GM12878 (cell line): ENCODE measurements around the gene UBXN11. TPM values are rescaled to one million over a fixed set of nuclear protein-coding genes. Genes with fewer than 3 reads are reported as not detected.

ENCODE experiments used
- BCL11A ChIP-seq: IDR thresholded peaks from 2 replicates; pipeline ENCODE4 v1.6.1; 2011; ENCODE audit warnings: low read depth, low read length
- CEBPZ ChIP-seq: fragments of 150-350 bp; IDR thresholded peaks from 2 replicates; pipeline ENCODE4 v1.6.1; 2016; ENCODE audit warnings: low read depth, low read length
- CHD2 ChIP-seq: IDR thresholded peaks from 2 replicates; pipeline ENCODE4 v1.6.1; 2011; ENCODE audit warnings: low read depth, low read length, improper control_type of control experiment, borderline replicate concordance
- DPF2 ChIP-seq: fragments of 450-650 bp; IDR thresholded peaks from 2 replicates; pipeline ENCODE4 v1.6.1; 2017; ENCODE audit warnings: mild to moderate bottlenecking
- LARP7 ChIP-seq: fragments of 450-650 bp; IDR thresholded peaks from 2 replicates; pipeline ENCODE4 v1.6.1; 2017; ENCODE audit warnings: mild to moderate bottlenecking
- NFYB ChIP-seq: IDR thresholded peaks from 2 replicates; pipeline ENCODE4 v1.6.1; 2011; ENCODE audit warnings: low read depth, mild to moderate bottlenecking, low read length, improper control_type of control experiment, moderate library complexity; ENCODE audit not compliant: insufficient read depth
- NRF1 ChIP-seq: conservative IDR thresholded peaks from 2 replicates; pipeline ENCODE4 v1.6.1; 2011; ENCODE audit warnings: mild to moderate bottlenecking, low read depth, low read length, improper control_type of control experiment
- PKNOX1 ChIP-seq: fragments of 450-650 bp; IDR thresholded peaks from 2 replicates; pipeline ENCODE4 v1.6.1; 2016; ENCODE audit warnings: mild to moderate bottlenecking
- POLR2AphosphoS5 ChIP-seq: IDR thresholded peaks from 2 replicates; pipeline ENCODE4 v1.6.1; 2011; ENCODE audit warnings: mild to moderate bottlenecking, low read length, inconsistent platforms
- RAD21 ChIP-seq: IDR thresholded peaks from 2 replicates; pipeline ENCODE4 v1.6.1; 2011; ENCODE audit warnings: mild to moderate bottlenecking, low read depth, low read length, moderate library complexity; ENCODE audit not compliant: insufficient read depth
- RB1 ChIP-seq: fragments of 450-650 bp; formaldehyde crosslinking; IDR thresholded peaks from 2 replicates; pipeline ENCODE4 v1.6.1; 2017; ENCODE audit warnings: mild to moderate bottlenecking, borderline replicate concordance
- RUNX3 ChIP-seq: IDR thresholded peaks from 2 replicates; pipeline ENCODE4 v1.6.1; 2012; ENCODE audit warnings: low read length, inconsistent platforms
- SMC3 ChIP-seq: IDR thresholded peaks from 2 replicates; pipeline ENCODE4 v1.6.1; 2011; ENCODE audit warnings: low read length, improper control_type of control experiment, borderline replicate concordance
- SREBF1 ChIP-seq: IDR thresholded peaks from 2 replicates; pipeline ENCODE4 v1.6.1; 2012; ENCODE audit warnings: mild to moderate bottlenecking, low read length
- SUZ12 ChIP-seq: fragments of 200-600 bp; sonication (generic); IDR thresholded peaks from one replicate; pipeline ENCODE4 v1.6.1; 2018; ENCODE audit warnings: antibody characterized with exemption, mild to moderate bottlenecking; ENCODE audit not compliant: unreplicated experiment
- ZBED1 ChIP-seq: IDR thresholded peaks from 2 replicates; pipeline ENCODE4 v1.6.1; 2016; ENCODE audit warnings: borderline replicate concordance
- ZNF207 ChIP-seq: fragments of 450-650 bp; IDR thresholded peaks from 2 replicates; pipeline ENCODE4 v1.6.1; 2014; ENCODE audit warnings: antibody characterized with exemption, mild to moderate bottlenecking, borderline replicate concordance
- ZNF384 ChIP-seq: IDR thresholded peaks from 2 replicates; pipeline ENCODE4 v1.6.1; 2012; ENCODE audit warnings: low read depth, mild to moderate bottlenecking, low read length, improper control_type of control experiment, borderline replicate concordance
- ZZZ3 ChIP-seq: IDR thresholded peaks from 2 replicates; pipeline ENCODE4 v1.6.1; 2011; ENCODE audit warnings: low read depth; ENCODE audit not compliant: control insufficient read depth, insufficient read length
- polyA plus RNA-seq, 11 experiments: library from polyadenylated mRNA; depleted of rRNA in 4 of 11; unstranded in 6 of 11; stranded (reverse) in 5 of 11; fragments of >200 nt; fragmentation: Nextera tagmentation in 4 of 11; fragmentation: Illumina TruSeq in 1 of 11; extraction: Ambion mirVana in 4 of 11; extraction: Trizol in 1 of 11; gene quantifications; 1 replicate in 1 of 11; 2 replicates in 10 of 11; pipeline versions ENCODE4 v1.2.1 to v1.2.3, GENCODE V29; 2011 to 2016; ENCODE audit warnings: inconsistent platforms in 2 of 11, missing spikeins in 2 of 11, low read depth in 1 of 11
- total RNA-seq, 4 experiments: library from RNA; depleted of rRNA in 3 of 4; stranded (reverse); fragments of >200 nt in 3 of 4; fragmentation: Illumina TruSeq in 1 of 4; extraction: Trizol in 1 of 4; gene quantifications; 2 replicates each; pipeline versions ENCODE4 v1.2.1 to v1.2.3, GENCODE V29; 2013 to 2021
- TF ChIP-seq, protein P1 (sequence below): IDR thresholded peaks from 2 replicates; pipeline ENCODE4 v1.6.1; 2012; ENCODE audit warnings: low read depth, low read length, improper control_type of control experiment
- TF ChIP-seq, protein P2 (sequence below): fragments of 450-650 bp; IDR thresholded peaks from 2 replicates; pipeline ENCODE4 v1.6.1; 2018; ENCODE audit warnings: mild to moderate bottlenecking, low read depth, moderate library complexity; ENCODE audit not compliant: partially characterized antibody

UBXN11 gene
- total and polyA plus RNA-seq, 10 of the 15 experiments (the other 5 are each of a cell fraction or from before 2014, with no cell fraction given) = 0.32 to 34.4 (median 9.6) TPM

GRCh38 chr1:26233903-26234643 is 72.4 kb downstream of the UBXN11 start, which contains the start of gene CEP85 (continued):
- TF ChIP-seq CEBPZ = peak; percentile 57; the same call in 1 of the 2 replicates
- no peak for TF ChIP-seq ZNF384
- no peak for TF ChIP-seq ZZZ3
- no peak for TF ChIP-seq ZBED1
- peak; percentile 79 for TF ChIP-seq NRF1
- TF ChIP-seq, protein P1, sequence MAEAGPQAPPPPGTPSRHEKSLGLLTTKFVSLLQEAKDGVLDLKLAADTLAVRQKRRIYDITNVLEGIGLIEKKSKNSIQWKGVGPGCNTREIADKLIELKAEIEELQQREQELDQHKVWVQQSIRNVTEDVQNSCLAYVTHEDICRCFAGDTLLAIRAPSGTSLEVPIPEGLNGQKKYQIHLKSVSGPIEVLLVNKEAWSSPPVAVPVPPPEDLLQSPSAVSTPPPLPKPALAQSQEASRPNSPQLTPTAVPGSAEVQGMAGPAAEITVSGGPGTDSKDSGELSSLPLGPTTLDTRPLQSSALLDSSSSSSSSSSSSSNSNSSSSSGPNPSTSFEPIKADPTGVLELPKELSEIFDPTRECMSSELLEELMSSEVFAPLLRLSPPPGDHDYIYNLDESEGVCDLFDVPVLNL = no peak
- TF ChIP-seq CHD2 = peak; percentile 85
- peak; percentile 62 for TF ChIP-seq PKNOX1
- no peak for TF ChIP-seq SUZ12
- TF ChIP-seq POLR2AphosphoS5 = peak; percentile 87
- TF ChIP-seq NFYB = peak; percentile 82; the same call in 1 of the 2 replicates
- TF ChIP-seq DPF2 = peak; percentile 39
- TF ChIP-seq SREBF1 = peak; percentile 10; the same call in 1 of the 2 replicates
- 0 out of 2 replicates have a peak, but pooled peaks have one; percentile 8 for TF ChIP-seq ZNF207
- TF ChIP-seq RUNX3 = peak; percentile 76
- TF ChIP-seq LARP7 = peak; percentile 59; the same call in 1 of the 2 replicates
- TF ChIP-seq RAD21 = peak; percentile 84
- peak; percentile 44; the same call in 1 of the 2 replicates for TF ChIP-seq SMC3
- TF ChIP-seq, protein P2, sequence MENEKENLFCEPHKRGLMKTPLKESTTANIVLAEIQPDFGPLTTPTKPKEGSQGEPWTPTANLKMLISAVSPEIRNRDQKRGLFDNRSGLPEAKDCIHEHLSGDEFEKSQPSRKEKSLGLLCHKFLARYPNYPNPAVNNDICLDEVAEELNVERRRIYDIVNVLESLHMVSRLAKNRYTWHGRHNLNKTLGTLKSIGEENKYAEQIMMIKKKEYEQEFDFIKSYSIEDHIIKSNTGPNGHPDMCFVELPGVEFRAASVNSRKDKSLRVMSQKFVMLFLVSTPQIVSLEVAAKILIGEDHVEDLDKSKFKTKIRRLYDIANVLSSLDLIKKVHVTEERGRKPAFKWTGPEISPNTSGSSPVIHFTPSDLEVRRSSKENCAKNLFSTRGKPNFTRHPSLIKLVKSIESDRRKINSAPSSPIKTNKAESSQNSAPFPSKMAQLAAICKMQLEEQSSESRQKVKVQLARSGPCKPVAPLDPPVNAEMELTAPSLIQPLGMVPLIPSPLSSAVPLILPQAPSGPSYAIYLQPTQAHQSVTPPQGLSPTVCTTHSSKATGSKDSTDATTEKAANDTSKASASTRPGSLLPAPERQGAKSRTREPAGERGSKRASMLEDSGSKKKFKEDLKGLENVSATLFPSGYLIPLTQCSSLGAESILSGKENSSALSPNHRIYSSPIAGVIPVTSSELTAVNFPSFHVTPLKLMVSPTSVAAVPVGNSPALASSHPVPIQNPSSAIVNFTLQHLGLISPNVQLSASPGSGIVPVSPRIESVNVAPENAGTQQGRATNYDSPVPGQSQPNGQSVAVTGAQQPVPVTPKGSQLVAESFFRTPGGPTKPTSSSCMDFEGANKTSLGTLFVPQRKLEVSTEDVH = no peak
- no peak for TF ChIP-seq BCL11A
- no peak; the same call in none of the 2 replicates for TF ChIP-seq RB1
